Hepatocyte (in vitro differentiated cells): ENCODE measurements around the gene ZNF8.

Source experiments
- CTCF ChIP-seq: fragments of 200-600 bp; sonication (generic); IDR thresholded peaks from 2 replicates; pipeline ENCODE4 v1.5.1; 2016; ENCODE audit warnings: antibody characterized with exemption, mild to moderate bottlenecking; ENCODE audit not compliant: poor library complexity
- EZH2 ChIP-seq: fragments of 200-600 bp; sonication (generic); IDR thresholded peaks from 2 replicates; pipeline ENCODE4 v1.6.1; 2016; ENCODE audit warnings: antibody characterized with exemption, mild to moderate bottlenecking, borderline replicate concordance
- EZH2phosphoT487 ChIP-seq: fragments of 200-600 bp; sonication (generic); IDR thresholded peaks from one replicate; pipeline ENCODE4 v1.6.1; 2018; ENCODE audit warnings: antibody characterized with exemption, mild to moderate bottlenecking, low read depth, moderate library complexity; ENCODE audit not compliant: unreplicated experiment, severe bottlenecking

GRCh38 chr19:58334691-58335249 lies 56.0 kb downstream of the ZNF8 start:
- no peak for TF ChIP-seq CTCF
- no peak for TF ChIP-seq EZH2phosphoT487
- TF ChIP-seq EZH2: no peak
